IPS DF 6.9 (cell line): ENCODE results near the gene CASP2.
A peak's percentile ranks its signal among the peaks of the same experiment; 100 is the strongest.

Experiments used
- DNase-seq: peaks from one replicate; pipeline ENCODE4 v3.0.0-alpha.2; 2013; ENCODE audit warnings: low read depth, low spot score
- H3K27ac ChIP-seq: one replicate; pipeline ENCODE4 v1.5.1; 2013; ENCODE audit warnings: low read length, control low read depth
- H3K27me3 ChIP-seq: 2 replicates; pipeline ENCODE4 v1.6.1; 2013; ENCODE audit warnings: mild to moderate bottlenecking, low read length; ENCODE audit not compliant: control insufficient read depth, insufficient read depth
- H3K36me3 ChIP-seq: 2 replicates; pipeline ENCODE4 v1.6.1; 2013; ENCODE audit warnings: low read length; ENCODE audit not compliant: control insufficient read depth, insufficient read depth
- H3K4me1 ChIP-seq: 2 replicates; pipeline ENCODE4 v1.6.1; 2013; ENCODE audit warnings: low read length; ENCODE audit not compliant: control insufficient read depth, insufficient read depth
- H3K4me3 ChIP-seq: 2 replicates; pipeline ENCODE4 v1.5.1; 2013; ENCODE audit warnings: mild to moderate bottlenecking, low read length
- H3K9me3 ChIP-seq: 2 replicates; pipeline ENCODE4 v1.6.1; 2013; ENCODE audit warnings: low read length, inconsistent platforms; ENCODE audit not compliant: control insufficient read depth, insufficient read depth
- WGBS: extraction: QIAGEN DNeasy Blood & Tissue Kit; methylation state at CpG from one replicate; pipeline ENCODE4 v1.1.7; 2013; ENCODE audit warnings: mixed read lengths, missing lambda C conversion rate; ENCODE audit not compliant: insufficient read length, insufficient coverage; 5-methylcytosine and 5-hydroxymethylcytosine counted together

The CASP2 gene

GRCh38 chr7:143287935-143288826 lies at the start of gene CASP2:
Gene CASP2, plus strand, starts transcription at chr7:143288351. Its CDS starts 105 bp downstream, at chr7:143288456.
- DNase-seq, result peak; percentile 88
- Histone ChIP-seq H3K9me3 (no peaks in the 10 kb centered on the region), H3K36me3 (peaks cover 5% of the 10 kb centered on the region; the same call in 1 of the 2 replicates), H3K27ac (no peak within 1 kb of the TSS), H3K4me1 (peaks cover 7% of the 10 kb centered on the region; the same call in 1 of the 2 replicates), H3K27me3 (peaks cover 6% of the 10 kb centered on the region; the same call in 1 of the 2 replicates), H3K4me3 (peak within 1 kb of the TSS; percentile 62)
- WGBS, result no CpG with 5 or more reads among the region's 84 CpGs

GRCh38 chr7:143239813-143240212 lies 48.3 kb upstream of the CASP2 start:
- no peak overlapping the region for H3K4me3 ChIP-seq
- H3K4me1 ChIP-seq, result peaks cover 2% of the 10 kb centered on the region; the same call in 1 of the 2 replicates
- H3K36me3 ChIP-seq, result no peaks in the 10 kb centered on the region
- no peaks in the 10 kb centered on the region for H3K9me3 ChIP-seq
- no peaks in the 10 kb centered on the region; the same call in 1 of the 2 replicates for H3K27me3 ChIP-seq
- no peak overlapping the region for H3K27ac ChIP-seq
- DNase-seq, result no peak

- Histone ChIP-seq H3K4me3 (no peak overlapping the region), H3K9me3 (no peaks in the 10 kb centered on the region), H3K36me3 (no peaks in the 10 kb centered on the region), H3K27me3 (no peaks in the 10 kb centered on the region; the same call in 1 of the 2 replicates), H3K4me1 (peaks cover 2% of the 10 kb centered on the region; the same call in 1 of the 2 replicates), H3K27ac (no peak overlapping the region)
- DNase-seq, result peak; percentile 27
- no CpG with 5 or more reads among the region's 9 CpGs for WGBS
Measured at GRCh38 chr7:143240291-143241168, 47.6 kb upstream of the CASP2 start.

- Histone ChIP-seq H3K36me3 (no peaks in the 10 kb centered on the region), H3K27ac (no peak overlapping the region), H3K4me1 (peaks cover 2% of the 10 kb centered on the region; the same call in 1 of the 2 replicates), H3K27me3 (no peaks in the 10 kb centered on the region; the same call in 1 of the 2 replicates), H3K4me3 (no peak overlapping the region), H3K9me3 (no peaks in the 10 kb centered on the region)
- WGBS, result no CpG with 5 or more reads among the region's 11 CpGs
- DNase-seq, result no peak
Measured at GRCh38 chr7:143242306-143242705, 45.8 kb upstream of the CASP2 start.

GRCh38 chr7:143243111-143243510 lies 45.0 kb upstream of the CASP2 start:
- Histone ChIP-seq H3K9me3 (no peaks in the 10 kb centered on the region), H3K4me1 (peaks cover 2% of the 10 kb centered on the region; the same call in 1 of the 2 replicates), H3K27me3 (no peaks in the 10 kb centered on the region; the same call in 1 of the 2 replicates), H3K4me3 (no peak overlapping the region), H3K27ac (no peak overlapping the region), H3K36me3 (no peaks in the 10 kb centered on the region)
- no peak for DNase-seq
- no CpG with 5 or more reads among the region's 7 CpGs for WGBS

GRCh38 chr7:143243614-143244013 lies 44.5 kb upstream of the CASP2 start:
- no peak for DNase-seq
- H3K9me3 ChIP-seq, result no peaks in the 10 kb centered on the region
- H3K36me3 ChIP-seq, result no peaks in the 10 kb centered on the region
- no peak overlapping the region for H3K4me3 ChIP-seq
- H3K27me3 ChIP-seq, result no peaks in the 10 kb centered on the region; the same call in 1 of the 2 replicates
- no peak overlapping the region for H3K27ac ChIP-seq
- WGBS, result no CpG with 5 or more reads among the region's 3 CpGs
- peaks cover 2% of the 10 kb centered on the region; the same call in 1 of the 2 replicates for H3K4me1 ChIP-seq

- Histone ChIP-seq H3K9me3 (no peaks in the 10 kb centered on the region), H3K4me1 (peaks cover 2% of the 10 kb centered on the region; the same call in 1 of the 2 replicates), H3K27ac (no peak overlapping the region), H3K4me3 (no peak overlapping the region), H3K36me3 (no peaks in the 10 kb centered on the region), H3K27me3 (no peaks in the 10 kb centered on the region; the same call in 1 of the 2 replicates)
- no peak for DNase-seq
- WGBS, result no CpG with 5 or more reads among the region's 1 CpG
Measured at GRCh38 chr7:143244321-143244720, 43.8 kb upstream of the CASP2 start.

GRCh38 chr7:143245123-143245522 lies 43.0 kb upstream of the CASP2 start:
- WGBS, result no CpG with 5 or more reads among the region's 3 CpGs
- Histone ChIP-seq H3K27ac (no peak overlapping the region), H3K4me3 (no peak overlapping the region), H3K9me3 (no peaks in the 10 kb centered on the region), H3K36me3 (no peaks in the 10 kb centered on the region), H3K27me3 (no peaks in the 10 kb centered on the region; the same call in 1 of the 2 replicates), H3K4me1 (peaks cover 2% of the 10 kb centered on the region; the same call in 1 of the 2 replicates)
- DNase-seq, result no peak

GRCh38 chr7:143247372-143247771 lies 40.8 kb upstream of the CASP2 start:
- no peak overlapping the region for H3K4me3 ChIP-seq
- no CpG with 5 or more reads among the region's 1 CpG for WGBS
- no peaks in the 10 kb centered on the region for H3K36me3 ChIP-seq

GRCh38 chr7:143248761-143249354 lies 39.3 kb upstream of the CASP2 start:
- no peak overlapping the region for H3K4me3 ChIP-seq
- no peaks in the 10 kb centered on the region for H3K27me3 ChIP-seq
- H3K27ac ChIP-seq, result no peak overlapping the region
- no peak for DNase-seq
- no peaks in the 10 kb centered on the region for H3K9me3 ChIP-seq
- H3K36me3 ChIP-seq, result no peaks in the 10 kb centered on the region
- no peaks in the 10 kb centered on the region for H3K4me1 ChIP-seq
- WGBS, result no CpG with 5 or more reads among the region's 2 CpGs

More at GRCh38 chr7:143247372-143247771, 40.8 kb upstream of the CASP2 start:
- no peak for DNase-seq
- Histone ChIP-seq H3K27ac (no peak overlapping the region), H3K9me3 (no peaks in the 10 kb centered on the region), H3K27me3 (no peaks in the 10 kb centered on the region), H3K4me1 (no peaks in the 10 kb centered on the region)
